Spleen (tissue), 7 donors: ENCODE measurements around the gene SLC4A7.

Experiments
- CTCF ChIP-seq, 11 experiments: fragments of 200-600 bp in 7 of 11; fragments of 450-650 bp in 4 of 11; sonication (generic) in 4 of 11; IDR thresholded peaks in 8 of 11; conservative IDR thresholded peaks in 3 of 11; 1 replicate in 7 of 11; 2 replicates in 4 of 11; pipeline versions ENCODE4 v1.4.0 to v1.8.0; 2016 to 2021; ENCODE audit warnings: antibody characterized with exemption in 11 of 11, inconsistent platforms in 4 of 11, mild to moderate bottlenecking in 1 of 11
- POLR2AphosphoS5 ChIP-seq, 3 donors: sonication (generic); formaldehyde crosslinking; IDR thresholded peaks; one replicate each; pipeline ENCODE4 v1.5.1; 2017; ENCODE audit warnings: antibody characterized with exemption in 3 of 3
- donor health status: DM: no; HTN: no; CAD: no; lungs with moderate emphysema.
- donor health status: DM: no; HTN: no; CAD: no.
- donor health status: DM: no; HTN: no; CAD: no.

GRCh38 chr3:27376109-27376772, 107.9 kb downstream of the SLC4A7 start:
- TF ChIP-seq CTCF (IDR thresholded peaks at IDR 0.05 in 8 of 11, conservative IDR thresholded peaks at IDR 0.05 in 3 of 11) (no peak), POLR2AphosphoS5 (IDR thresholded peaks at IDR 0.05) (no peak)
